OCI-LY3 (cell line): ENCODE results near the gene CC2D2A.

Experiments used
- EZH2phosphoT487 ChIP-seq: fragments of 200-600 bp; shearing (Covaris generic); IDR thresholded peaks from 2 replicates; pipeline ENCODE4 v1.6.1; 2018; ENCODE audit warnings: antibody characterized with exemption, mixed run types, low read depth
- TF ChIP-seq, protein P1 (sequence below): fragments of 200-600, 300-600 bp; sonication (generic); IDR thresholded peaks from 2 replicates; pipeline ENCODE4 v1.5.1; 2014; ENCODE audit warnings: antibody characterized with exemption, low read length, low read depth

DNA sequence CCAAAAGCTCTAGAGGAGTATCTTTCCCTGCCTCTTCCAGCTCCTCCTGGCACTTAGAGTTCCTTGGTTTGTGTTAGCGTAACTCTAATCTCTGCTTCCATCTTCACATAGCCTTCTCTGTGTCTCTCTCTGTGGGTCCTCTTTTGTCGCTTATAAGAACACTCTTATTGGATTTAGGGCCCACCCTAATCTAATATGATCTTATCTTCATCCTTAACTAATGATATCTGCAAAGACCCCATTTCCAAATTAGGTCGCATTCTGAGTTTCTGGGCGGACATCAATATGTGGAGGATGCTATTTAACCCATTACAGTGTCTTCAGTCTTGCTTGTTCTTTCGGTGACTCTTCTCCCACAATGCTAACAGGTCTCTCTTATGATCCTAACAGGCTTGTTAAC is 72.3 kb downstream of the CC2D2A start:
- TF ChIP-seq, protein P1, sequence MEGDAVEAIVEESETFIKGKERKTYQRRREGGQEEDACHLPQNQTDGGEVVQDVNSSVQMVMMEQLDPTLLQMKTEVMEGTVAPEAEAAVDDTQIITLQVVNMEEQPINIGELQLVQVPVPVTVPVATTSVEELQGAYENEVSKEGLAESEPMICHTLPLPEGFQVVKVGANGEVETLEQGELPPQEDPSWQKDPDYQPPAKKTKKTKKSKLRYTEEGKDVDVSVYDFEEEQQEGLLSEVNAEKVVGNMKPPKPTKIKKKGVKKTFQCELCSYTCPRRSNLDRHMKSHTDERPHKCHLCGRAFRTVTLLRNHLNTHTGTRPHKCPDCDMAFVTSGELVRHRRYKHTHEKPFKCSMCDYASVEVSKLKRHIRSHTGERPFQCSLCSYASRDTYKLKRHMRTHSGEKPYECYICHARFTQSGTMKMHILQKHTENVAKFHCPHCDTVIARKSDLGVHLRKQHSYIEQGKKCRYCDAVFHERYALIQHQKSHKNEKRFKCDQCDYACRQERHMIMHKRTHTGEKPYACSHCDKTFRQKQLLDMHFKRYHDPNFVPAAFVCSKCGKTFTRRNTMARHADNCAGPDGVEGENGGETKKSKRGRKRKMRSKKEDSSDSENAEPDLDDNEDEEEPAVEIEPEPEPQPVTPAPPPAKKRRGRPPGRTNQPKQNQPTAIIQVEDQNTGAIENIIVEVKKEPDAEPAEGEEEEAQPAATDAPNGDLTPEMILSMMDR = no peak
- no peak for TF ChIP-seq EZH2phosphoT487
